Sigmoid colon (tissue), 7 donors: Measurements from ENCODE around the gene XYLT2. TPM values are rescaled to one million over a fixed set of nuclear protein-coding genes. Genes with fewer than 3 reads are reported as not detected.

Source experiments
- DNase-seq: peaks from one replicate; pipeline ENCODE4 v3.0.0-alpha.2; 2019
- H3K27ac ChIP-seq, 4 donors: fragments of 200-600 bp; sonication (generic); one replicate each; pipeline ENCODE4 v1.5.1; 2016 to 2019; ENCODE audit warnings: mild to moderate bottlenecking in 1 of 4
- H3K27me3 ChIP-seq, 3 donors: fragments of 200-600 bp; sonication (generic); one replicate each; pipeline ENCODE4 v1.5.1; 2019; ENCODE audit warnings: mild to moderate bottlenecking in 1 of 3
- H3K36me3 ChIP-seq, 4 donors: fragments of 200-600 bp; sonication (generic); one replicate each; pipeline ENCODE4 v1.5.1; 2016 to 2019
- H3K4me1 ChIP-seq, 4 donors: fragments of 200-600 bp; sonication (generic); one replicate each; pipeline ENCODE4 v1.5.1; 2017 to 2019
- H3K4me3 ChIP-seq, 4 donors: fragments of 200-600 bp; sonication (generic); one replicate each; pipeline ENCODE4 v1.5.1; 2017 to 2019; ENCODE audit warnings: mild to moderate bottlenecking in 2 of 4, moderate library complexity in 1 of 4
- H3K9me3 ChIP-seq, 4 donors: fragments of 200-600 bp in 3 of 4; sonication (generic) in 3 of 4; one replicate each; pipeline versions ENCODE4 v1.5.1 to v1.6.1; 2013 to 2019
- EP300 ChIP-seq, 4 donors: sonication (generic); formaldehyde crosslinking; IDR thresholded peaks; one replicate each; pipeline ENCODE4 v1.6.1; 2017; ENCODE audit warnings: antibody characterized with exemption in 4 of 4
- POLR2A ChIP-seq, 2 donors: fragments of 450-650 bp; IDR thresholded peaks; one replicate each; pipeline ENCODE4 v1.6.1; 2016; ENCODE audit warnings: antibody characterized with exemption in 2 of 2, mild to moderate bottlenecking in 2 of 2, moderate library complexity in 2 of 2
- POLR2AphosphoS5 ChIP-seq, 4 donors: sonication (generic); formaldehyde crosslinking; IDR thresholded peaks; one replicate each; pipeline ENCODE4 v1.6.1; 2017; ENCODE audit warnings: antibody characterized with exemption in 4 of 4
- WGBS, 2 donors: extraction: QIAGEN DNeasy Blood & Tissue Kit; methylation state at CpG; one replicate each; pipeline ENCODE4 v1.1.7; 2013; 5-methylcytosine and 5-hydroxymethylcytosine counted together
- intact Hi-C: fragments of 100-400 bp; cut with DNase I; formaldehyde crosslinking; loops from one replicate; pipeline ENCODE4 v1.15.1; 2023
- polyA plus RNA-seq, 3 donors: library from polyadenylated mRNA; stranded (reverse); fragments of 200-250 nt; gene quantifications; one replicate each; pipeline ENCODE4 v1.2.3, GENCODE V29; 2013
- small RNA-seq, 3 donors: library from RNA; depleted of rRNA; stranded (forward); fragments of <200 nt; gene quantifications; one replicate each; pipeline ENCODE3, GENCODE V24; 2016
- total RNA-seq, 4 donors: library from RNA; depleted of rRNA; stranded (reverse); fragments of >200 nt; gene quantifications; one replicate each; pipeline ENCODE4 v1.1.0, GENCODE V29; 2016
- TF ChIP-seq, protein P1 (sequence below), 4 experiments: fragments of 450-650 bp in 3 of 4; fragments of 200-600 bp in 1 of 4; IDR thresholded peaks; one replicate each; pipeline ENCODE4 v1.5.1; 2016 to 2019; ENCODE audit warnings: antibody characterized with exemption in 4 of 4, mild to moderate bottlenecking in 3 of 4, moderate library complexity in 2 of 4
- donor health status: healthy with polysubstance abuse.
- donor health status: Bipolar disorder and iron deficiency.
- donor health status: healthy.

The XYLT2 gene
- total and polyA plus RNA-seq, 7 donors: 1.8 to 27.4 (median 16.2) TPM

DNA sequence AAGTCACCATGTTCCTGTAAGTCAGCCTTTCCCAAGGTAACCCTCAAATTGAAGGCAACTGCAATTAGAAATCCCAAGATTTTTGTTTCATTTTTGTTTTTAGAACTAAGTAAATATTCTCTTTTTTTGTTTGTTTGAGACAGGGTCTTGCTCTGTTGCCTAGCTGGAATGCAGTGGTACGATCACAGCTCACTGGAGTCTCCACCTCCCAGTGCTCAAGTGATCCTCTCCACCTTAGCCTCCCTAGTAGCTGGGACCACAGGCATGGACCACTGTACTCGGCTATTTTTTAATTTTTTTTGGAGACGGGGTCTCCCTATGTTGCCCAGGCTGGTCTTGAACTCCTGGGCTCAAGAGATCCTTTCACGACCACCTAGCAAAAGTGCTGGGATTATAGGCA is 62.0 kb downstream of the XYLT2 start:
- DNase-seq: no peak
- Histone ChIP-seq H3K9me3 (no peaks in the 10 kb centered on the region), H3K27me3 (no peaks in the 10 kb centered on the region), H3K36me3 (no peaks in the 10 kb centered on the region), H3K27ac (no peak overlapping the region), H3K4me3 (no peak overlapping the region), H3K4me1 (no peaks in the 10 kb centered on the region)
- 69 to 90% methylated on average over 4 of the region's 4 CpGs for WGBS, 2 donors
- TF ChIP-seq, protein P1, sequence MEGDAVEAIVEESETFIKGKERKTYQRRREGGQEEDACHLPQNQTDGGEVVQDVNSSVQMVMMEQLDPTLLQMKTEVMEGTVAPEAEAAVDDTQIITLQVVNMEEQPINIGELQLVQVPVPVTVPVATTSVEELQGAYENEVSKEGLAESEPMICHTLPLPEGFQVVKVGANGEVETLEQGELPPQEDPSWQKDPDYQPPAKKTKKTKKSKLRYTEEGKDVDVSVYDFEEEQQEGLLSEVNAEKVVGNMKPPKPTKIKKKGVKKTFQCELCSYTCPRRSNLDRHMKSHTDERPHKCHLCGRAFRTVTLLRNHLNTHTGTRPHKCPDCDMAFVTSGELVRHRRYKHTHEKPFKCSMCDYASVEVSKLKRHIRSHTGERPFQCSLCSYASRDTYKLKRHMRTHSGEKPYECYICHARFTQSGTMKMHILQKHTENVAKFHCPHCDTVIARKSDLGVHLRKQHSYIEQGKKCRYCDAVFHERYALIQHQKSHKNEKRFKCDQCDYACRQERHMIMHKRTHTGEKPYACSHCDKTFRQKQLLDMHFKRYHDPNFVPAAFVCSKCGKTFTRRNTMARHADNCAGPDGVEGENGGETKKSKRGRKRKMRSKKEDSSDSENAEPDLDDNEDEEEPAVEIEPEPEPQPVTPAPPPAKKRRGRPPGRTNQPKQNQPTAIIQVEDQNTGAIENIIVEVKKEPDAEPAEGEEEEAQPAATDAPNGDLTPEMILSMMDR (IDR thresholded peaks at IDR 0.05): no peak
- no peak for TF ChIP-seq POLR2A (IDR thresholded peaks at IDR 0.05)
- TF ChIP-seq EP300 (IDR thresholded peaks at IDR 0.05): no peak
- TF ChIP-seq POLR2AphosphoS5 (IDR thresholded peaks at IDR 0.05): no peak
- intact Hi-C loops: no loop called here

Small RNA genes within 50 kb of the gene (small RNA-seq; reads per million reads assigned to genes)
- 0 reads per million in 3 donors for gene RF00019

Other genes with a start within 250 kb of the XYLT2 start
- gene SAMD14, start 216.0 kb upstream of the XYLT2 start, total RNA-seq: 1 to 10 TPM in 1 of 4 donors, under 1 TPM in 3; 0.16 to 2.5 (median 0.63) TPM
- 1 to 10 TPM in 2 of 3 donors, under 1 TPM in 1; 0.92 to 1.3 (median 1.2) TPM for gene SAMD14, start 216.0 kb upstream of the XYLT2 start, polyA plus RNA-seq
- 10 to 100 TPM; 15.3 to 18.8 (median 16.8) TPM for gene PPP1R9B, start 195.4 kb upstream of the XYLT2 start, total RNA-seq
- gene PPP1R9B, start 195.4 kb upstream of the XYLT2 start, polyA plus RNA-seq: 10 to 100 TPM in 2 of 3 donors, 1 to 10 TPM in 1; 9.0 to 38.7 (median 10.9) TPM
- 10 to 100 TPM; 27.3 to 80.1 (median 56.1) TPM for gene SGCA, start 180.1 kb upstream of the XYLT2 start, total RNA-seq
- 1 to 10 TPM; 2.5 to 7.2 (median 4.6) TPM for gene SGCA, start 180.1 kb upstream of the XYLT2 start, polyA plus RNA-seq
- gene COL1A1, start 144.5 kb upstream of the XYLT2 start, total RNA-seq: 100 to 1,000 TPM in 1 of 4 donors, 10 to 100 TPM in 3; 43.6 to 459 (median 71.4) TPM
- gene COL1A1, start 144.5 kb upstream of the XYLT2 start, polyA plus RNA-seq: 10 to 100 TPM in 2 of 3 donors, 1 to 10 TPM in 1; 7.8 to 96.7 (median 10.2) TPM
- gene TMEM92, start 71.7 kb upstream of the XYLT2 start, total RNA-seq: not detected
- 1 to 10 TPM; 2.5 to 9.7 (median 3.6) TPM for gene TMEM92, start 71.7 kb upstream of the XYLT2 start, polyA plus RNA-seq
- 10 to 100 TPM; 64.0 to 94.6 (median 75.6) TPM for gene MRPL27, start 27.1 kb downstream of the XYLT2 start, total RNA-seq
- 100 to 1,000 TPM; 151 to 234 (median 220) TPM for gene MRPL27, start 27.1 kb downstream of the XYLT2 start, polyA plus RNA-seq
- gene EME1, start 27.1 kb downstream of the XYLT2 start, total RNA-seq: under 1 TPM in 1 of 4 donors, not detected in 3; 0.36 TPM
- gene EME1, start 27.1 kb downstream of the XYLT2 start, polyA plus RNA-seq: 1 to 10 TPM in 2 of 3 donors, not detected in 1; 1.2 to 3.5 TPM
- gene LRRC59, start 51.4 kb downstream of the XYLT2 start, total RNA-seq: 10 to 100 TPM; 32.4 to 38.8 (median 35.2) TPM
- 100 to 1,000 TPM in 1 of 3 donors, 10 to 100 TPM in 2; 78.1 to 116 (median 84.6) TPM for gene LRRC59, start 51.4 kb downstream of the XYLT2 start, polyA plus RNA-seq
- 10 to 100 TPM in 2 of 4 donors, 1 to 10 TPM in 2; 8.2 to 28.5 (median 11.0) TPM for gene ACSF2, start 80.1 kb downstream of the XYLT2 start, total RNA-seq
- gene ACSF2, start 80.1 kb downstream of the XYLT2 start, polyA plus RNA-seq: 10 to 100 TPM; 49.9 to 61.7 (median 54.3) TPM
- gene CHAD, start 122.8 kb downstream of the XYLT2 start, total RNA-seq: not detected
- gene CHAD, start 122.8 kb downstream of the XYLT2 start, polyA plus RNA-seq: 1 to 10 TPM; 3.7 to 7.2 (median 4.4) TPM
- gene RSAD1, start 132.7 kb downstream of the XYLT2 start, total RNA-seq: 10 to 100 TPM; 18.6 to 27.4 (median 22.7) TPM
- 10 to 100 TPM; 22.4 to 33.6 (median 25.2) TPM for gene RSAD1, start 132.7 kb downstream of the XYLT2 start, polyA plus RNA-seq
- gene MYCBPAP, start 162.3 kb downstream of the XYLT2 start, total RNA-seq: 1 to 10 TPM in 3 of 4 donors, under 1 TPM in 1; 0.36 to 2.5 (median 1.7) TPM
- gene MYCBPAP, start 162.3 kb downstream of the XYLT2 start, polyA plus RNA-seq: 1 to 10 TPM in 1 of 3 donors, under 1 TPM in 1, not detected in 1; 0.23 to 2.1 TPM
- not detected for gene EPN3, start 186.6 kb downstream of the XYLT2 start, total RNA-seq
- 10 to 100 TPM; 23.4 to 31.7 (median 29.5) TPM for gene EPN3, start 186.6 kb downstream of the XYLT2 start, polyA plus RNA-seq
- gene SPATA20, start 201.0 kb downstream of the XYLT2 start, total RNA-seq: 10 to 100 TPM; 40.8 to 81.7 (median 58.6) TPM
- 10 to 100 TPM; 24.0 to 45.1 (median 40.6) TPM for gene SPATA20, start 201.0 kb downstream of the XYLT2 start, polyA plus RNA-seq
- 1 to 10 TPM in 1 of 4 donors, under 1 TPM in 3; 0.33 to 1.4 (median 0.59) TPM for gene CACNA1G, start 214.6 kb downstream of the XYLT2 start, total RNA-seq
- gene CACNA1G, start 214.6 kb downstream of the XYLT2 start, polyA plus RNA-seq: under 1 TPM in 2 of 3 donors, not detected in 1; under 0.01 to 0.20 TPM